ENCODE measurements around the gene FAHD1. TPM values are rescaled to one million over a fixed set of nuclear protein-coding genes. Genes with fewer than 3 reads are reported as not detected.

The FAHD1 gene
- polyA plus RNA-seq, result 19.0 TPM

GRCh38 chr16:1826691-1827573, at the start of gene FAHD1, which contains the start of gene HAGH:
Gene FAHD1, plus strand, starts transcription at chr16:1827206. Its CDS starts 33 bp downstream, at chr16:1827239.
Gene HAGH, minus strand, starts transcription at chr16:1826825. Its CDS starts 38 bp downstream, at chr16:1826787.
- H3K27ac Mint-ChIP-seq, result peak within 1 kb of the TSS; percentile 96 to 97 (median 97)
- H3K4me1 Mint-ChIP-seq, result peaks cover 12 to 34% (median 13%) of the 10 kb centered on the region in 3 donors
- no peaks in the 10 kb centered on the region for H3K27me3 Mint-ChIP-seq
- H3K9me3 Mint-ChIP-seq, result no peaks in the 10 kb centered on the region
- H3K36me3 Mint-ChIP-seq, result peaks cover 2% of the 10 kb centered on the region
- H3K4me3 Mint-ChIP-seq, result peak within 1 kb of the TSS; percentile 94 to 97 (median 96)

GRCh38 chr16:1777375-1778199, 49.4 kb upstream of the FAHD1 start:
- Mint-ChIP-seq H3K4me3 (peak overlapping the region in 2 of 4 donors; percentile 43 to 60), H3K27me3 (no peaks in the 10 kb centered on the region), H3K27ac (no peak overlapping the region), H3K36me3 (no peaks in the 10 kb centered on the region), H3K9me3 (no peaks in the 10 kb centered on the region), H3K4me1 (peaks cover 0 to 14% (median 6%) of the 10 kb centered on the region in 3 donors)

GRCh38 chr16:1778200-1779179, 48.5 kb upstream of the FAHD1 start:
- Mint-ChIP-seq H3K27me3 (no peaks in the 10 kb centered on the region), H3K36me3 (no peaks in the 10 kb centered on the region), H3K4me3 (peak overlapping the region in 2 of 4 donors; percentile 43 to 60), H3K9me3 (no peaks in the 10 kb centered on the region), H3K27ac (peak overlapping the region in 1 of 3 donors; percentile 96), H3K4me1 (peaks cover 0 to 17% (median 6%) of the 10 kb centered on the region in 3 donors)

GRCh38 chr16:1779234-1779701, 47.7 kb upstream of the FAHD1 start:
- no peaks in the 10 kb centered on the region for H3K36me3 Mint-ChIP-seq
- no peaks in the 10 kb centered on the region for H3K9me3 Mint-ChIP-seq
- H3K4me3 Mint-ChIP-seq, result peak overlapping the region in 1 of 4 donors; percentile 60
- H3K4me1 Mint-ChIP-seq, result peaks cover 0 to 14% (median 3%) of the 10 kb centered on the region in 3 donors
- H3K27ac Mint-ChIP-seq, result peak overlapping the region in 1 of 3 donors; percentile 96
- H3K27me3 Mint-ChIP-seq, result no peaks in the 10 kb centered on the region

GRCh38 chr16:1779741-1780676, 47.0 kb upstream of the FAHD1 start:
- Mint-ChIP-seq H3K27me3 (no peaks in the 10 kb centered on the region), H3K36me3 (no peaks in the 10 kb centered on the region), H3K4me1 (peaks cover 0 to 13% (median 4%) of the 10 kb centered on the region in 3 donors), H3K4me3 (peak overlapping the region; percentile 30 to 65 (median 42)), H3K9me3 (no peaks in the 10 kb centered on the region), H3K27ac (peak overlapping the region in 1 of 3 donors; percentile 74)

GRCh38 chr16:1780677-1781072, 46.3 kb upstream of the FAHD1 start:
- no peaks in the 10 kb centered on the region for H3K9me3 Mint-ChIP-seq
- H3K36me3 Mint-ChIP-seq, result no peaks in the 10 kb centered on the region
- H3K4me1 Mint-ChIP-seq, result peaks cover 0 to 15% (median 5%) of the 10 kb centered on the region in 3 donors
- H3K4me3 Mint-ChIP-seq, result peak overlapping the region in 3 of 4 donors; percentile 32 to 85 (median 83)
- H3K27ac Mint-ChIP-seq, result peak overlapping the region in 2 of 3 donors; percentile 67 to 74
- H3K27me3 Mint-ChIP-seq, result no peaks in the 10 kb centered on the region

- Mint-ChIP-seq H3K36me3 (no peaks in the 10 kb centered on the region), H3K9me3 (no peaks in the 10 kb centered on the region), H3K4me3 (peak overlapping the region; percentile 83 to 94 (median 88)), H3K27ac (peak overlapping the region; percentile 23 to 74 (median 67)), H3K27me3 (no peaks in the 10 kb centered on the region), H3K4me1 (peaks cover 0 to 15% (median 5%) of the 10 kb centered on the region in 3 donors)
Observed at GRCh38 chr16:1781254-1781653, 45.8 kb upstream of the FAHD1 start.

- Mint-ChIP-seq H3K4me1 (peaks cover 0 to 13% (median 5%) of the 10 kb centered on the region in 3 donors), H3K36me3 (no peaks in the 10 kb centered on the region), H3K4me3 (peak overlapping the region; percentile 83 to 94 (median 91)), H3K9me3 (no peaks in the 10 kb centered on the region), H3K27ac (peak overlapping the region; percentile 39 to 87 (median 67)), H3K27me3 (no peaks in the 10 kb centered on the region)
Observed at GRCh38 chr16:1781758-1782407, 45.1 kb upstream of the FAHD1 start.

- H3K36me3 Mint-ChIP-seq, result no peaks in the 10 kb centered on the region
- peak within 1 kb of the TSS; percentile 90 to 96 (median 94) for H3K4me3 Mint-ChIP-seq
- H3K9me3 Mint-ChIP-seq, result no peaks in the 10 kb centered on the region
- H3K27ac Mint-ChIP-seq, result peak within 1 kb of the TSS; percentile 67 to 93 (median 87)
- H3K4me1 Mint-ChIP-seq, result peaks cover 0 to 13% (median 5%) of the 10 kb centered on the region in 3 donors
- no peaks in the 10 kb centered on the region for H3K27me3 Mint-ChIP-seq
Observed at GRCh38 chr16:1782408-1783264, 44.4 kb upstream of the FAHD1 start, which contains the start of the genes NUBP2 and SPSB3. Gene NUBP2, plus strand, starts transcription at chr16:1782960. Its CDS starts 61 bp downstream, at chr16:1783021. Gene SPSB3, minus strand, starts transcription at chr16:1782571. Its CDS starts 1,088 bp downstream, at chr16:1781483.

GRCh38 chr16:1784977-1785845, 41.8 kb upstream of the FAHD1 start:
- H3K36me3 Mint-ChIP-seq, result peaks cover 2% of the 10 kb centered on the region

GRCh38 chr16:1785846-1786170, 41.2 kb upstream of the FAHD1 start:
- peaks cover 2% of the 10 kb centered on the region for H3K36me3 Mint-ChIP-seq
- H3K27ac Mint-ChIP-seq, result no peak overlapping the region
- no peaks in the 10 kb centered on the region for H3K9me3 Mint-ChIP-seq
- peaks cover 0 to 13% (median 9%) of the 10 kb centered on the region in 3 donors for H3K4me1 Mint-ChIP-seq
- no peaks in the 10 kb centered on the region for H3K27me3 Mint-ChIP-seq
- peak overlapping the region in 1 of 4 donors; percentile 81 for H3K4me3 Mint-ChIP-seq

More at GRCh38 chr16:1784977-1785845, 41.8 kb upstream of the FAHD1 start:
- H3K27me3 Mint-ChIP-seq, result no peaks in the 10 kb centered on the region
- peak overlapping the region in 1 of 3 donors; percentile 53 for H3K27ac Mint-ChIP-seq
- H3K9me3 Mint-ChIP-seq, result no peaks in the 10 kb centered on the region
- peaks cover 0 to 13% (median 9%) of the 10 kb centered on the region in 3 donors for H3K4me1 Mint-ChIP-seq
- peak overlapping the region in 3 of 4 donors; percentile 67 to 81 (median 74) for H3K4me3 Mint-ChIP-seq

Data from IgD-negative memory B cell (primary cell).